SK-N-SH (cell line): Measurements from ENCODE around the gene KMT2E. TPM values are rescaled to one million over a fixed set of nuclear protein-coding genes. Genes with fewer than 3 reads are reported as not detected.

ENCODE experiments used
- CTCF ChIA-PET: fragments of 300-600, 350-600 bp; formaldehyde crosslinking; extraction: SDS; loops from one replicate; lab custom pipeline; 2021; lab: Yijun Ruan, JAX
- POLR2A ChIA-PET: fragments of 350-600 bp; sonication (Branson Sonifier 250); formaldehyde crosslinking; extraction: SDS; loops from one replicate; lab custom pipeline; 2020; ENCODE audit warnings: antibody characterized with exemption, inconsistent platforms; lab: Yijun Ruan, JAX
- DNase-seq: peaks from one replicate; pipeline ENCODE4 v3.0.0; 2012
- H2AFZ ChIP-seq: fragments of 200-600 bp; sonication (generic); 2 replicates; pipeline ENCODE4 v1.8.1; 2016; ENCODE audit warnings: antibody characterized with exemption, mild to moderate bottlenecking, low read depth
- H3F3A ChIP-seq: fragments of 200-600 bp; sonication (generic); replicated peaks from 2 replicates; pipeline ENCODE3; 2016; ENCODE audit warnings: antibody characterized with exemption, mild to moderate bottlenecking; ENCODE audit not compliant: insufficient read depth
- H3K27ac ChIP-seq, 2 experiments: fragments of 200-500 bp in 1 of 2; fragments of 200-600 bp in 1 of 2; sonication (Bioruptor generic) in 1 of 2; sonication (generic), shearing (Covaris generic) in 1 of 2; 2 replicates each; pipeline versions ENCODE4 v1.5.1 to v1.6.1; 2014 to 2016; ENCODE audit warnings: low read depth in 2 of 2, inconsistent platforms in 1 of 2, low read length in 1 of 2, mild to moderate bottlenecking in 1 of 2, mixed read lengths in 1 of 2
- H3K27me3 ChIP-seq: fragments of 200-600 bp; sonication (generic), shearing (Covaris generic); 2 replicates; pipeline ENCODE4 v1.6.1; 2016; ENCODE audit warnings: mixed run types; ENCODE audit not compliant: insufficient read depth
- H3K36me3 ChIP-seq, 2 experiments: fragments of 200-500 bp in 1 of 2; fragments of 200-600 bp in 1 of 2; sonication (Bioruptor generic) in 1 of 2; sonication (generic) in 1 of 2; replicated peaks in 1 of 2; 2 replicates each; pipeline versions ENCODE3 to v1.5.1; 2014 to 2016; ENCODE audit warnings: low read length in 1 of 2, mild to moderate bottlenecking in 1 of 2; ENCODE audit not compliant: insufficient read depth in 2 of 2, control insufficient read depth in 1 of 2
- H3K4me1 ChIP-seq, 2 experiments: fragments of 200-500 bp in 1 of 2; fragments of 200-600 bp in 1 of 2; sonication (Bioruptor generic) in 1 of 2; sonication (generic), shearing (Covaris generic) in 1 of 2; 2 replicates each; pipeline versions ENCODE4 v1.5.1 to v1.6.1; 2014 to 2016; ENCODE audit warnings: low read depth in 1 of 2, low read length in 1 of 2, mixed run types in 1 of 2; ENCODE audit not compliant: insufficient read depth in 2 of 2, control insufficient read depth in 1 of 2
- H3K4me2 ChIP-seq: fragments of 200-600 bp; sonication (generic), shearing (Covaris generic); 2 replicates; pipeline ENCODE4 v1.6.1; 2017; ENCODE audit warnings: mixed run types
- H3K4me3 ChIP-seq, 2 experiments: fragments of 200-500 bp in 1 of 2; fragments of 200-600 bp in 1 of 2; sonication (Bioruptor generic) in 1 of 2; sonication (generic), shearing (Covaris generic) in 1 of 2; 2 replicates each; pipeline versions ENCODE4 v1.5.1 to v1.8.1; 2014 to 2016; ENCODE audit warnings: low read depth in 2 of 2, inconsistent platforms in 1 of 2, low read length in 1 of 2, mild to moderate bottlenecking in 1 of 2, mixed read lengths in 1 of 2, moderate library complexity in 1 of 2
- H3K79me2 ChIP-seq: fragments of 200-600 bp; sonication (generic); 2 replicates; pipeline ENCODE4 v1.8.1; 2017; ENCODE audit warnings: mild to moderate bottlenecking; ENCODE audit not compliant: insufficient read depth
- H3K9ac ChIP-seq: fragments of 200-600 bp; sonication (generic); 2 replicates; pipeline ENCODE4 v1.6.1; 2017; ENCODE audit warnings: mixed run types
- H3K9me2 ChIP-seq: fragments of 200-600 bp; sonication (generic); 2 replicates; pipeline ENCODE4 v1.6.1; 2017; ENCODE audit warnings: mixed run types
- H3K9me3 ChIP-seq: fragments of 200-600 bp; sonication (generic); 2 replicates; pipeline ENCODE4 v1.6.1; 2017; ENCODE audit warnings: mixed run types, mild to moderate bottlenecking, moderate library complexity
- H4K20me1 ChIP-seq: fragments of 200-600 bp; sonication (generic); 2 replicates; pipeline ENCODE4 v1.6.1; 2017; ENCODE audit warnings: mild to moderate bottlenecking, mixed run types; ENCODE audit not compliant: insufficient read depth
- CTCF ChIP-seq: fragments of 200-600 bp; sonication (generic); IDR thresholded peaks from 2 replicates; pipeline ENCODE4 v1.6.1; 2017; ENCODE audit warnings: antibody characterized with exemption, mild to moderate bottlenecking, moderate library complexity
- ELF1 ChIP-seq: IDR thresholded peaks from 2 replicates; pipeline ENCODE4 v1.4.0; 2012
- EZH2phosphoT487 ChIP-seq: fragments of 200-600 bp; sonication (generic); IDR thresholded peaks from 2 replicates; pipeline ENCODE4 v1.6.1; 2017; ENCODE audit warnings: low read depth, mixed run types, mild to moderate bottlenecking, antibody characterized with exemption, moderate library complexity, borderline replicate concordance
- FOXJ3 ChIP-seq: sonication (generic); formaldehyde crosslinking; IDR thresholded peaks from 2 replicates; pipeline ENCODE4 v1.5.1; 2020; ENCODE audit warnings: mild to moderate bottlenecking, missing genetic modification reagents
- GABPA ChIP-seq: IDR thresholded peaks from 2 replicates; pipeline ENCODE4 v1.4.0; 2012; ENCODE audit warnings: low read depth, mild to moderate bottlenecking
- IRF3 ChIP-seq: fragments of 150-350 bp; IDR thresholded peaks from 2 replicates; pipeline ENCODE4 v1.6.1; 2016; ENCODE audit warnings: mild to moderate bottlenecking, low read depth, low read length
- MAX ChIP-seq: IDR thresholded peaks from 2 replicates; pipeline ENCODE4 v1.4.0; 2012; ENCODE audit warnings: low read depth
- MEF2A ChIP-seq: IDR thresholded peaks from 2 replicates; pipeline ENCODE4 v1.4.0; 2012; ENCODE audit warnings: low read depth, borderline replicate concordance
- MXI1 ChIP-seq: IDR thresholded peaks from 2 replicates; pipeline ENCODE4 v1.6.1; 2012; ENCODE audit warnings: mild to moderate bottlenecking, low read depth, low read length, improper control_type of control experiment
- NFIC ChIP-seq: IDR thresholded peaks from 2 replicates; pipeline ENCODE4 v1.4.0; 2012; ENCODE audit warnings: borderline replicate concordance
- NRF1 ChIP-seq: IDR thresholded peaks from 2 replicates; pipeline ENCODE4 v1.6.1; 2012; ENCODE audit warnings: low read depth, mild to moderate bottlenecking, low read length
- POLR2AphosphoS5 ChIP-seq: IDR thresholded peaks from 2 replicates; pipeline ENCODE4 v1.6.1; 2012; ENCODE audit warnings: low read depth, low read length
- RAD21 ChIP-seq: IDR thresholded peaks from 2 replicates; pipeline ENCODE4 v1.6.1; 2012; ENCODE audit warnings: mild to moderate bottlenecking, low read length
- RCOR1 ChIP-seq: fragments of 150-350 bp; IDR thresholded peaks from 2 replicates; pipeline ENCODE4 v1.6.1; 2017; ENCODE audit warnings: antibody characterized with exemption, low read length
- REST ChIP-seq: IDR thresholded peaks from 2 replicates; pipeline ENCODE4 v1.6.1; 2012; ENCODE audit warnings: mild to moderate bottlenecking, low read depth, low read length, moderate library complexity
- SIN3A ChIP-seq: IDR thresholded peaks from 2 replicates; pipeline ENCODE4 v1.6.1; 2012; ENCODE audit warnings: low read depth, mild to moderate bottlenecking, low read length, moderate library complexity, borderline replicate concordance
- SMC3 ChIP-seq: IDR thresholded peaks from 2 replicates; pipeline ENCODE4 v1.6.1; 2012; ENCODE audit warnings: low read depth, low read length, improper control_type of control experiment
- TAF1 ChIP-seq: IDR thresholded peaks from 2 replicates; pipeline ENCODE4 v1.6.1; 2012; ENCODE audit warnings: low read depth, mild to moderate bottlenecking, low read length, moderate library complexity, borderline replicate concordance
- TEAD4 ChIP-seq: IDR thresholded peaks from 2 replicates; pipeline ENCODE4 v1.4.0; 2012; ENCODE audit warnings: mild to moderate bottlenecking, borderline replicate concordance; ENCODE audit not compliant: insufficient read depth
- USF1 ChIP-seq: IDR thresholded peaks from 2 replicates; pipeline ENCODE4 v1.4.0; 2012; ENCODE audit warnings: low read depth, borderline replicate concordance
- ZBTB33 ChIP-seq: IDR thresholded peaks from 2 replicates; pipeline ENCODE4 v1.4.0; 2012; ENCODE audit warnings: low read depth, borderline replicate concordance
- WGBS: methylation state at CpG from one replicate; pipeline ENCODE4 v1.1.6; 2017; ENCODE audit warnings: low lambda C conversion rate; 5-methylcytosine and 5-hydroxymethylcytosine counted together
- polyA plus RNA-seq, 3 experiments: library from polyadenylated mRNA; depleted of rRNA; stranded (reverse); fragments of >200 nt; gene quantifications; 2 replicates each; pipeline ENCODE4 v1.2.3, GENCODE V29; 2012

The KMT2E gene
- polyA plus RNA-seq, 1 of the 3 experiments (the other 2 are of a cell fraction): 6.4 TPM

- no peaks in the 10 kb centered on the region for H3K27me3 ChIP-seq
- H3F3A ChIP-seq: peaks cover 7% of the 10 kb centered on the region
- H3K4me1 ChIP-seq: peaks cover 20 to 45% of the 10 kb centered on the region in 2 experiments; a peak in 3 of 4 replicates
- peaks cover 40% of the 10 kb centered on the region for H4K20me1 ChIP-seq
- ChIA-PET CTCF (interaction anchor here (0.8 to 5.8 kb wide), 10 partner anchors 9 to 384 kb away, joined by 3 to 70 read pairs (median 4); no protein-coding TSS in a partner anchor), POLR2A (interaction anchor here (0.8 to 5.2 kb wide), 6 partner anchors 24 to 1097 kb away, joined by 3 to 68 read pairs (median 3); partner anchors contain the start of gene SYPL1)
- under 1% methylated on average over 22 of the region's 22 CpGs for WGBS
- no peaks in the 10 kb centered on the region for H3K9me2 ChIP-seq
- peaks cover 62% of the 10 kb centered on the region for H3K79me2 ChIP-seq
- peak overlapping the region; percentile 79 to 100 for H3K4me3 ChIP-seq
- peak overlapping the region; percentile 11 for H2AFZ ChIP-seq
- H3K27ac ChIP-seq: peak overlapping the region; percentile 99 to 100
- peak overlapping the region; percentile 86 for H3K4me2 ChIP-seq
- TF ChIP-seq MAX (no peak; the same call in 1 of the 2 replicates), ZBTB33 (no peak), EZH2phosphoT487 (no peak), TAF1 (peak; percentile 62; the same call in 1 of the 2 replicates), SMC3 (no peak), TEAD4 (no peak), NFIC (no peak), IRF3 (no peak), MXI1 (no peak; the same call in none of the 2 replicates), RAD21 (no peak; the same call in 1 of the 2 replicates), USF1 (no peak), CTCF (peak; percentile 14; the same call in 1 of the 2 replicates), GABPA (no peak; the same call in 1 of the 2 replicates), ELF1 (no peak), NRF1 (no peak), REST (0 out of 2 replicates have a peak, but pooled peaks have one; percentile 5), FOXJ3 (CRISPR knock-in tag) (no peak), POLR2AphosphoS5 (0 out of 2 replicates have a peak, but pooled peaks have one; percentile 38), MEF2A (no peak), SIN3A (no peak), RCOR1 (0 out of 2 replicates have a peak, but pooled peaks have one; percentile 3)
- H3K36me3 ChIP-seq: peaks cover 0 to 13% of the 10 kb centered on the region in 2 experiments
- peak overlapping the region; percentile 99 for H3K9ac ChIP-seq
- DNase-seq: peak; percentile 57
- no peaks in the 10 kb centered on the region for H3K9me3 ChIP-seq
Observed at GRCh38 chr7:105014693-105015389, 836 bp downstream of the KMT2E start.
